ENCODE data around the gene FGD3.
A peak's percentile ranks its signal among the peaks of the same experiment; 100 is the strongest.

The FGD3 gene

DNA sequence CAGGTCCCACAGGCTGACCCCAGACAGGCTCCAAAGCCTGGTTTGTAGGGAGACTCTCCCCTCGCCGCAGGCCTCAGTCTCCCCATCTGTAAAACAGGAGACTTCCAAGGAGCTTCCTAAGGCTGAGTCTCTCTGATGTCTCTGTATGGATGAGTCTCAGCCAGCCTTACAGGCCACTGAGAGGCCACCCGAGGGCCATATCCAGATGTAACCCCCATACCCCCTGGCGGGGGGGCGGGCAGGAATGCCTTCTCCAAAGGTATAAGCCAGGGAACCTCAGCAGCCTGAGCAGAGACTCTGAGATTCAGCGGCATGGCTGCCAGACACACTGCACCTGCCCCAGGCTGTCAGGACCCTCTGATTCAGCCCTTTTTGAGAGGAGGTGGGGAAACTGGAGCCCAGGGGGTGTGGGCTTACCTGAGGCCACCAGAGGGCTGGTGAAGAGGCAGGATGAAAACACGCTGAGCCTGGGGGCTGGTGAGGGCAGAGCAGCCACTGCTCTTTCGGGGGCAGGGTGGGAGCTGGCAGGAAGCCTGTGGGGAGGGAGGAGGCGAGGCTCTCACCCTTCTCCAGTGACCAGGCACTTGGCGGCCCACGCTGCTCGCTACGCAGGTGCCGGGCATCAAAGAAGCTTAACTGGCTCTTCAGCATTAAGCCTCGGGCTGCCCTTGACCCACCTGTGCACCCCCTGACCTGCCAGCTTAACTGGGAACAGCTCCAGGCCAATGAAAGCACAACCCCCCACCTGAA lies 105.6 kb downstream of the FGD3 start:
- DNase-seq (ENCODE audit: low read depth), result no peak

DNA sequence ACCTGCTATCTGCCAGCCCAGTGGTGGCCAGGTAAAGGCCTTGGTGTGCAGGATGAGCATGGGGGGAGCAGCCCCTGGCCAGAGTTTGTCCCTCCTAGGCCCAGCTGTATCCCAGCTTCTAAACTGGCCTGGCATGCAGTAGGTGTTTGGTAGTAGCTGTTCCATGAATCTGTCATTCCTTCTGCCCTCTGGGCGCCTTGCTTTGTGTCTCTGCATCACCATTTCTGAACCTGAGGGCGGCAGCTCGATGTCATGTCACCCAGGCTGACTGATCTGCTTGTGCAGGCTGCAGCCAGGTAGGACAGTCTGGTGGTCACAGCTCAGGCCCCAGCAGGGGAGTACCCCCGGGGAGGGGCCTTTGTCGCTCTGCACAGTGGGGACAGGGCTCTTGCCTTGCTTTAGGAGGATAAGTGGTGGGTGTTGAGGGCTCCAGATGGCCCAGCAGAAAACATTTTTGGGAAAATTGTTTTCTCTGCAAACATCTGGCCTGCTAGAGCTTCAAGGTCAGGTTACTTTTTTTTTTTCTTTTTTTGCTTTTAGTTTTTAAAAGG lies 106.5 kb downstream of the FGD3 start:
- DNase-seq (ENCODE audit: low read depth), result no peak

DNA sequence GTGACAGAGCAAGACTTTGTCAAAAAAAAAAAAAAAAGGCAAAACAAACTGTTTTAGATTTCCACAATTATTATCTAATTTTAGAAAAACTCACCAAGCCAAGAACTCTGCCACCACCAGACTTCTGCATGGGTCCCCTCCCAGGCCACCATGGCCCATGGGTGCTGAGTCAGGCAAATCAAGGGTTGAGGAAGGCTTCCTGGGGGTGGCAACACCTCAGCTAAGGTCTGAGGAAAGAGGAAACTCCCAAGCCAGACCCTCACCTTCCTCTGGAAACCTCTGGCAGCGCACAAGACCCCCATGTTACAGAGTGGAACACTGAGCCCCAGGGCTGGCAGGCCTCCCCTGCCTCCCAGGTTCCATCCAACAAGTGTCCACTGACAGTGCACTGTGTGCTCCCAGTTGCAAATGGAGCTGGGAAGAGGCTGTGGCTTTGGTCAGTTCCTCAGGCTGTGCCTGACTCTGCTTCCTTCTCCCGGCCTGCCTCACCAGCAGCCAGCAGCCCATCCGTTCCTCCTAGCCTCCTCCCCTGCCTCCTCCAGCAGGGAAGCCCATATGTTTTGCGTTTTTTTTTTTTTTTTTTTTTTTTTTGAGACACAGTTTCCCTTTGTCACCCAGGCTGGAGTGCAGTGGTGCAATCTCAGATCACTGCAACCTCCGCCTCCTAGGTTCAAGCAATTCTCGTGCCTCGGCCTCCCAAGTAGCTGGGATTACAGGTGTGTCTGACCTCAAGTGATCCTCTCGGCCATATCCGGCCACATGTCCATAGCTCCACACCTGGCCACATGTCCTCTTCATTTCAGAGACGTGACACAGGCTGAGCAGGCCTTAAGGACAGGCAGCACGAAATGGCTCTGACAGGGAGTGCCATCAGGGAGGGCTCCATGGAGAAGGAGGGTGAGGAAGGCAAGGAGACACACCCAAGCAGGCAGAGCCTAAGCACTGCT lies 107.7 kb downstream of the FGD3 start:
- no peak for DNase-seq (ENCODE audit: low read depth)

DNA sequence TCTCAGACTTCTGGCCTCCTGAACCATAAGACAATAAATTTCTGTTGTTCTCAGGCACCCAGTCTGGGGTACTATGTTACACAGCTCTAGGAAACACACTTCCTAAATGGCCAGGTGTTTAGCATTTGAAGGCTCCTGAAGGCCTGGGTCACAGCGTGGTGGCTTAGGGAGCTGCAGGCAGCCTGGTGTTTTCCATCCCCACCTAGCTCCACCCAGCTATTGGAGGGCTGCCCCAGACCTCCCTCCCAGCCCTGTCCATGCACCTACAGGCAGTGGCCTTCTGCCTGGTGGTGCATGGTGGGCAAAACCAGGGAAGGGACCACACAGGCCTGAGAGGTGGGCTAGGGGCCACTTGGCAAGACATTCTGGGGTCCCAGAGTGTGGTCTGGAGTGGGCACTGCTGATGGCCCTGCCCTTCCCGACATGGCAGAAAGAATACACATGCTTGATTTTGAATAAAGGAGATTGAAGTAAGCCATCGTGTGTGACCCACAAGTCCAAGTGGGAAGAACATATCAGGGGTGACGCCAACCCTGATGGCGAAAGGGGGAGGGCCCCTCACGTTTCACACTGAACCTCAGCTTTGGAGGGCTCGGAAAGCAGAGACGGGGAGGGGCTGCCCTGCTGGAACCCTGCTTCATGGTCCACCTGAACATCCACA lies 109.8 kb downstream of the FGD3 start:
- no peak for DNase-seq (ENCODE audit: low read depth)

DNA sequence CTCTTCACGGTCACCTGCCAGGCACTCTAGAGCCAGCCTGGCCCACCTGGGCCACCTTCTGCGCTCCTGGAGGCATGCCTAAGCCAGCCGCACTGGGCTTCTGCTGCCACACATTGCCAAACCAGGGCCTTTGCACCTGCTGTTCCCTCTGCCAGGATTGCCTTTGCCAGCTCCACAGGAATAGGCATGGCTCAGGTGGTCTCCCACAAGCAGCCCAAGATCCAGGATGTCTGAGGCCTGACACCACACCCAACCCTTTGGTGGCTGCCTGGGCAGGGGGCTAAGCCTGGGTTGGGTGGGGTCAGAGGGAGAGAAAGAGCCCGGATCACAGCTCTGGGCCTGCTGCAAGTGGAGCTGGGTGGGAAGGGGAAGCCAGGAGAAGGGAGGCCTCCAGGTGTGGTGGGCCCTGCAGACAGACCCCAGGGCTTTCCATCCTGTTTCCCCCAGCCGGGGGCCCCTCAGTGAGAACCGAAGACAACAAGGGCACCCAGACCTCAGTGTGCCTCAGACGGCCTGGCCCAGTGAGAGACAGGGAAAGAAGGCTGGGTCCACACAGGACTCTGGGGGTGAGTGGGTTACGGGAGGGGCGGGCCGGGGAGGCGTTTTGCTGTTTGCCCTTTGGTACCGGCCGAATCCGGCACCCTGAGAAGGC lies 110.5 kb downstream of the FGD3 start:
- no peak for DNase-seq (ENCODE audit: low read depth)

DNA sequence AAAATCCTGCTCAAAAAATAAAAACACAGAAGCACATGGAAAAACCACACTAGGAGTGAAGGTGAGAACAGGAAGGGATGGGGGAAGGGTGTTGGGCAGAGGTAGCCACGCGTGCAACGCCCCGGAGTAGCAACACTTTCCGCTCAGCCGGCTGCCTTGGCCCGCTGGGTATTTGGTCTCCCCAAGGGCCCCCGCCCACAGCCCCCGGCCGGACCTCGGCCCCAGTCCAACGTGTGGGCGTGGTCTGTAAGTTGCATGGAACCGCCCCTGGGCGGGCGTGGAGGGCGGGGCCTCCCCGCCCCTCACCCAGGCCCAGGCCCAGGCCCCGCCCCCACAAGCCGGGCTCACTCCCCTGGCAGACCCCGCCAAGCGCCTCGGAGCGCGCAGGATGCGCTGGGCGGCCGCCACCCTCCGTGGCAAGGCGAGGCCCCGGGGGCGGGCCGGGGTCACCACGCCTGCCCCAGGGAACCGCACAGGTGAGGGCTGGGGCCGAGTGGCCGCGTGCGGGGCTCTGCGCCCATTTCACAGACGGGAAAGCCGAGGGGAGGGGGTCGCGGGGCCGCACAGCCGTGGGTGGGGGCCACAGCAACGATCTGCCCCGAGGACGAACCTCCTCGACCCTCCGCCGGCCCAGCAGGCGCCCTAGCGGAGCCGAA lies 111.2 kb downstream of the FGD3 start, which contains the start of gene SUSD3:
Gene SUSD3 (plus strand): TSS at position 347 of the 656 bp plus-strand sequence. CDS start 42 bp downstream, at position 389.
- peak; percentile 55 for DNase-seq (ENCODE audit: low read depth)

DNA sequence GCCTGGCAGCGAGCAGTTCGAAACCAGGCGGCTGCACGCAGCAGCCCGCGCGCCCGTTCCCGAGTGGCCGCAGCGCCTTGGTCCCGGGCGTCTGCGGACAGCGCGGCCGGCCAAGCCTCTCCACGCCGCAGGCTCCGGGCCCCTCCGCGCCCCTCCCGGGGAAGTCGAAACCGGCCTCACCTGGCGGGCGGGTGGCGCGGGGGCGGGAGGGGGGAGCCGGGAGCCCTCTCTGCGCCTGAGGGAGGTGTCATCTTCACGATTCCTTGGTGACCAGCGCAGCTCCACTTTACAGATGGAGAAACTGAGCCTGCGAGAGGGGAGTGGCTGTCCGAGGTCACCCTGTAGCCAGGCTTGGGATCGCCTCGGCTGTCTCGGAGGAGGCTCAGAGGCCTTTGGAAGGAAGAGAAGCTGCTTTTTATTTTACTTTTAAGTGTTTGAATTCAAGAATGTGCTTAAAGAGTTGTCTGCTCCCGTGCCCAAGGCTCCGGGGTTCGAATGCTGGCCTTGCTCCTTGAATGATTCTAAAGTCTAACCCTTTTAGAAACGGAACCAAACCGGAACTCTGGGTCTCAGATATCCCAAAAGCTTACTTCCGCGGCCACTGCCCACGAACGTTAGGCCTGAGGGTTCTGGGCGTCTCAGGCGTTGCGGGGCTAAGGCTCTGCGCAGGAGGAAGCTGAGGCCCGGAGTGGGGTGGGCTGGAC lies 111.8 kb downstream of the FGD3 start:
- no peak for DNase-seq (ENCODE audit: low read depth)

DNA sequence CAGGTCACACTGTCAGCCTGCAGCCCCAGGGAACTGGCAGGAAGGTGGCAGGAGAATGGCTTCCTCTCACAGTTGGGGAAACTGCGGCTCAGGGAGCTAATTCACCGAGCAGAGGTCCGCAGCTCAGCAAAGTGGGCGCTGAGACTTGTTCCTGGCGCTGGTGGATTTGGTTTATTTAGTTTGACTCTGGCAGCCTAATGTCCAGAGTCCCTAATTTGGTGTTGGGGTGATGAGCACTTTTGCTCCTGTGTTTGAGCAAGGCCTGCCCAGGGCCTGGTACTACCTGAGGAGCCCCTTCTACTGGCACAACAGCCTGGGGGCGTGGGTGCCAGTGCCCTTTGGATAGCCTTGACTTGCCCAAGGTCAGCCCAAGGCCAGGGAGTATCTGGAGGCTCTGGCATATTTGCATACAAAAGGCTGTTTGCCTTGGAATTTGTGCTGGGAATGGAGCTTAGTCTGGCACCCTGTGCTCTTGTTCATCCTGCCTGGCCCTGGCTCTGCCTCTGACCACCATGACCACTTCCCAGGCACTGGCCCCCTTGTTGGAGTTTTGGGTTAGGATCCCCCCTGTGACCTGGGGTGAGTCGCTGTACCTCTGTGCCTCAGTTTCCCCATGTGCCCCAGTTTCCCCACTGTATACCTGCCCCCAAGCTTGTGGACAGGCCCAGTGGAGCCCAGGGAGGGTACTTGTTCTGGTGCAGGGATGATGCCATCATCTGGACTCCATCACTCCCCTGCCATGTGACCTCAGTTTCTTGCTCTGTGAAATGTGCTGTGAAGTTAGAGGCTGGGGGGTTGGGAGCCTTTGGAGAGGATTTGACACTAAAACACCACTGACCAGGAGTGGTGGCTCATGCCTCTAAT lies 112.6 kb downstream of the FGD3 start:
- DNase-seq (ENCODE audit: low read depth), result no peak

DNA sequence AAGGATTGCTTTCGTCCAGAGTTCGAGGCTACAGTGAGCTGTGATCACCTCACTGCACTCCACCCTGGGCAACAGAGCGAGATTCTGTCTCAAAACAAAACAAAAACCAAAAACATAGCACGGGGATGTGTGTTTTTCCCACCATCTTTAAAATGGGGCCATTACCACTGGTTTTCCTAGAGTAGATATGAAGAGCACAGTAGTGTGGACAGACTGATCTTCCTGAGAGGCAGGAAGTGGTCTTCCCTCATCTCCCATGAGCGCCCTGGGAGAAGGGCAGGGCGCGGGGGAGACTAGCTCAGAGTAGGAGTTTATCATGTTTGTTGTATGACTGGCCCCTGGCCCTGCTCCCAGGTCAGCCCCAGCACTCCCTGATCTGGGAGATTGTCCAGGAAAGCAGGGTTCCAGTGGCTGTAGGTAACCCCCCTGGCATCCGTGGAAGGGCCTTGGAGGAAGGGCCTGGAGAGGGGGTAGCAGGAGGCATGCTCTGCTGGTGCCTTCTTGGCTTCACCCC lies 113.5 kb downstream of the FGD3 start:
- no peak for DNase-seq (ENCODE audit: low read depth)

DNA sequence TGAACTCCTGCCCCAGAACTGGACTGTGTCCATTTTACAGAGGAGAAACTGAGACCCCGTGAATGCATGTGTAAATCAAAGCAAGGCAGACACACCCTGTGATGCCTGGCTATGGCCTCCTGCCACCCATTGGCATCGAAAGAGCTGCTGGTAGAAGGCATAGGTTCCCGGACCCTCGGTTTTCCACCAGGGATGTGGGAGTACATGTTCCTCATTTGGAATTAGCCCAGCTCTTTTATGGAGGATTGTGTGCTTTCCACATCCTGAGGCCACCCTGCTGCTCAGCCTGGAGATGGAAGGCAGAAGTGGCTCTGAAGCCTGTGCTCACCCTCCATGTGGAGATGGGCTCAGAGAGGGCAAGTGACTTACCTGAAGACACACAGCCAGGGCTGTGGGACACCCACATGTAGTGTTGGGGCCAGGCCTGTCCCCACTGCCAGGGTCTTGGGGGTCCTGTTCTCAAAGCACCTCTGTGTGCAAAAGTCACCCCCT lies 114.0 kb downstream of the FGD3 start:
- no peak for DNase-seq (ENCODE audit: low read depth)

DNA sequence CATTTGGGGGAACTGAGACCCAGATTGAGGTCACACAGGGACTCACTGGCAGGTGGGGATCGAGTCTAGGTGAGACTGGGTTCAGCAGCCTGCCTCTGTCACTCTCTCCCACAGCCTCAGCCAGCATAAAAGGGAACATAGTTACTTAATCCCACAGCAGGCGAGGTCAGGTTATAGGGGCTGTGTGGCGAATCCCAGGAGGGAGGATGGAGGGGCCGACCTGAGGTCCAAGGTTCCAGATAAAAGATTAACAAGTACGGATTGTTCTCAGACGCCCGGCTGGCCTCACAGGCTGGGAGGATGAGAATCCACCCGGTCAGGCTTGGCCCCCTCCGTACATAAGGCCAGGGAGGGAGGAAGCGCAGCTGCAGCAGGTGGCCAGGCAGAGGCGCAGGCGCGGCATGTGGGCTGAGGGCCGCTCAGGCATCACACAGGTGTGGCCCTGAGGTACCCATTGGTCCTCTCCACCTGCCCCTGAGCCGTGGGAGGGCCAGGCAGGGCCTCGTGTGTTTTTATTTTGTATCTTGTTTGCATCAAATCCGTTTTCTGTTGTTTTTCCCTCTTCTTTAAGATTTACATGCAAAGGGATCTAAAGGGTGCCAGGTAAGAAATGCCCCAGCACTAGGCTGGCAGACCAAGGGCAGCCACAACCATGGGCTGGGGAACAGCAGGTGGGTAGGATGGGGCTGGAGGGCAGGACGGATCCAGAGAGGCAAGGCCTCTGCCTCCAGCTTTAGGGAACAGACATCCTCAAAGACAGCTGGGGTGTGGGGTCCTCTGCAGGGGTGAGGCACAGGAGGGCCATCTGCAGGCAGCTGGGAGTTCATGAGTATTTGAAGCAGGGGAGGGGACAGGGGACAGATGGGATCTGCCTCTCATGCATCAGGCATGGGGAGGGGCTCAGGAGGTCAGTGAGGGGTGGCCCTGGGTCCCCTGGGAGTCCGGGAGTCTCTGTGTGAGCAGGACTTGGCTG lies 114.8 kb downstream of the FGD3 start:
- no peak for DNase-seq (ENCODE audit: low read depth)

DNA sequence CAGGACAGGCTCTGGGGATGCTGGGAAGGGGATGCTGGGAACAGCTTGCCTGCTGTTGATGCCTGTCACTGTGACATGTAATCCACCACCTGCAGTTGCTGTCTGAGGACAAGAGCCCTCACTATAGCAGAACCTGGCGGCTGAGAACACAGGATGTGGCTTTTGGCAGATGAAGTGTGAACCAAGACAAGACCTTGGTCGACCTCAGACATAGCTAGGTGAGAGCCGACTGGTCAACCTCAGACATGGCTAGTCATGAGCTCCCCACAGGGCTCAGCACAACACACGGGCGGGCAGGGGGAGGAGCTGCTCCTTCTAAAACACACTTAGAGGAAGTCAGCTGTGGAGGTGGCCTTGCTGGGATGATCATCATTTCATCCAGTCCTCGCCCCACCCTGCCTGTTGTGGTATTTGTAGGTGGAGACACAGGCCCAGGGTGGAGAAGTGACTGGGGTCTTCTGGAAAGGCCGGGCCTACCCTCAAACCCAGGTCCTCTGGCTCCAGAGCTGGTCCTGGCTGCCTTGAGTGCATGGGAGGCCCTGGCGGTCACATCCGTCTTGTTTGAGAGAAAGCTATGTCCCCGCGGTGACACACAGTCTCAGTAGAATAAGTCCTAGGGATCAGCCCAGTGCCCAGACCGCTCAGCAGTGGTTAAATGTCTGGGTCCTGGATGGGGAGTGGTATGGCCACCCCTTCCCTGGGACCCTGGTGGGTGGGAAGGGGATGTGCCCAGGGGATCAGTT lies 117.2 kb downstream of the FGD3 start:
- DNase-seq (ENCODE audit: low read depth), result peak; percentile 83

DNA sequence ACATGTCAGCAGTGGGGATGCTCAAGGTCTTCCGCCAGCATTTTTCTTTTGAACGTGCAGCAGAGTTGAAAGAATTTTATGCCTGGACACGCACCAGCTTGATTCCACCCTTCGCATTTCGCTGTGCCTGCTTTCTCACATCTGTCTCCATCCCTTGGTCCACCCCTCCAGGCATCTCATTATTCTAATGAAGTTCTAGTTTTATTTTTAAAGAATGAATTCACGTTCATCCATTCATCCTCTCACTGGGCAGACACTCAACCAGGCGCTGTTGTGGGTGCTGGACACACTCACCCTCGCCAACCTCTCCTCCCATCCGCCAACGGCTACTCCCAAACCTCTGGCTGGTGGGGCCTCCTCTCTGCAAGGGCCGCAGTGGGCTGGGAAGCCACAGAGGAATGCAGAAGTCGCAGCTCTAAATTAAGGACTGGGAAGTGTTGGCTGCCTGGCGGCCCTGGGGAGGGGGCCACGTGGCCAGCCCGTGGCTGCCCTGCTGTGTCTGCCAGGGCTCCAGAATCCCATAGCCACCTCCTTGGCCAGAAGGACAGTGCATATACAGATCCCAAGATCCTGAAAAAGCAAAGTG lies 117.9 kb downstream of the FGD3 start:
- DNase-seq (ENCODE audit: low read depth), result no peak

DNA sequence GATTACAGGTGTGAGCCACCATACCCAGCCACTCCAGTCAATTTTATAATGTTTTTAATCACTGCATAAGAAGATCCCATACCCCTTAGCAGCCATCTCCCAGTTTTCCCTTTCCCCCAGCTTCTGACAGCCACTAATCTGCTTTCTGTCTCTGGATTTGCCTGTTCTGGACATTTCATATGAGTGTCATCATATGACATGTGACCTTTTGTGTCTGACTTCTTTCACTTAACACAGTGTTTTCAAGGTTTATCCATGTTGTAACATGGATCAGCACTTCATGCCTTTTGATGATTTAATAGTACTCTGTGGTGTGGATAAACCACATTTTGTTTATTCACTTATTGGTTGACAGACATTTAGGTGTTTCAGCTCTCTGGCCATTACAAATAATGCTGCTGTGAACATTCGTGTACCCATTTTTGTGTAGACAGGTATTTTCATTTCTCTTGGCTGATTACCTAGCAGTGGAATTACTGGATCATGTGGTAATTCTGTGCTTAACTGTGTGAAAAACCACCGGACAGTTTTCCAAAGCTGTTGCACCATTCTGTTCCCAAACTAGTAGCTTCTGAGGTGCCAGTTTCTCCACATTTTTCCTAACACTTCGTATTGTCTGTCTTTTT lies 119.8 kb downstream of the FGD3 start:
- no peak for DNase-seq (ENCODE audit: low read depth)

DNA sequence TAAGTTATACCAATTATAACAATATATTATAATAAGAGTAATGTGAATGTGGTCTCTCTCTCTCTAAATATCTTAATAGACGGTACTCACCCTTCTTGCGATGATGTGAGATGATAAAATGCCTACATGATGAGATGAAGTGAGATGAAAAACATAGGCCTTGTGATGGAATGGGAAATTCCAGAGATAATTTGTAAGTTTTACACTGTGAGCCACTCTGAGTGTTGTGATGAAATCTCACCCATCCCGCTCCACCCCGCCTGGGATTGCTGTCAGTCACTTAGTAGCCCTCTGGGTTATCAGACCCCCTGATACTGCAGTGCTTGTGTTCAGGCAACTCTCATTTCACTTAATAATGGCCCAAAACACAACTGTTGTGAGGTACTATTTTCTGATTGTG lies 121.6 kb downstream of the FGD3 start:
- no peak for DNase-seq (ENCODE audit: low read depth)

DNA sequence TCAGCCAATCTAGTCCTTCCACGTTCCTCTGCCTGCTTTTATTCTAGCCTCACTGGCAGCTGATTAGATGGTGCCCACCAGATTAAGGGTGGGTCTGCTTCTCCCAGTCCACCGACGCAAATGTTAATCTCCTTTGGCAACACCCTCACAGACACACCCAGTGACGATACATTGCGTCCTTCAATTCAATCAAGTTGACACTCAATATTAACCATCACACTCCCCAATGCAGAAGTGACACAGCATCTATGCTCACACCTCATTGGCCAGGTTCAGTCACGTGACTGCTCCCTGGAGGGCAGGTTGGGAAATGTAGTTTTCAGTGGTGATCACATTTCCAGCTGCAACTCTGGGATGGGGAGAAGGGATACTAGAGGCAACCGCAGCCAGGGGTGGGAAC lies 124.1 kb downstream of the FGD3 start:
- DNase-seq (ENCODE audit: low read depth), result no peak
